NCI-H526 treated with DMSO at 0.1 percent for 48 hours (cell line): ENCODE results near the gene BACH2.

Source experiments
- DNase-seq: peaks from one replicate; lab custom pipeline; 2025; lab: John Stamatoyannopoulos, UW

Gene BACH2

DNA sequence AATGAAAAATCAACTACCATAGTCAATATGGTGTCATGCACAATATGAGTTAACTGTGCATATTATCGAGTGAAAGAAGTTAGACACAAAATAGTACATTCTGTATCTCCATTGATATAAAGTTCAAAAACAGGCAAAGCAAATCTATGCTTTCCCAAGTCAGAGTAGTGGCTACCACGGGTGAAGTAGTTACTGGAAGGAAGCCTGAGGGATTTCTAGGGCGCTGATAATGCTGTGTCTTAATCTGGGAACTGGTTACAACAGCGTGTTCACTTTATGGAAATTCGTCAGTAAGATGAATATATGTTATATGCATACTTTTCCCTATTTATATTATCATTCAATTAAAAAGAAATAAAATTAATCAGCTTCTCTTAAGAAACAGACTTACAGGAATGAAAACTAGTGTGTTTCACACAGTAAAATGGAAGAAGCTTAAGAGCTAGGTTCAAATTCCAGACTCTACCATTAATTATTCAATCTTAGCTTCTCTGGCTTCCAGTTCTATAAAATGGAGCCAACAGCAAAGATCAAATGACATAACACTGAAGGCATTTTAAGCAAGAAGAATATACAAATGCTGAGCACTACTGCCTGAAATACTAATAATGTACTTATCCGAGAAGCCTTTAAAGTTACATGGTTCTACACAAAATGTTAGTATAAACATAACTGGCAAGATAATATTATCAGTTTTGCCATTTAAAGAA, 19.2 kb downstream of the BACH2 start:
- no peak for DNase-seq

DNA sequence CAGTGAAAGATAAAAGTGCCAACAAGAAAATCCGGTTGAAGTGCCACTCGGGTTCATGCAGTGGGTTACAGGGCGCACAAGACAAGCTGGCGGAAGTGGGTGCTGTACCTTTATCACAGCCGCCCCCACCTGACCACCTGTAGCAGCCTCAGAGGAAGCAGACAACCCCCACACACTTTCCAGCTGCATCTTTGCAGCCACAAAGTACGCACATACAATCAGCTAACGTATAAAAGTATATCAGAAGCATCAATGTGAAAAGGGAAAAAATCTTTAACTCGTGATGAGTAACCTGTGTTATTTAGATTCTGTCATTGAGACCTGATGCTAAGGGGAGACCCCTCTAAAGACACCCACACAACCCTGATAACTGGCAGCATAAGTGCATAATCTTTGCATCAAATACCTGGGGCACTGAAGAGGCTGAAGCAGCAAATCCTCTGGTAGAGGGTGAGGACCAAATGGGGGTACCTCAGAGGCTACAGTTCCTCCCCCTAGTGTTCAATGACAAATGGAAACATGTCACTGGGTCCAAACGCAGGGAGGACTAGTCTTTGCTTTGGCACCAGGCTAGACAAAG, 22.1 kb downstream of the BACH2 start:
- DNase-seq: no peak

DNA sequence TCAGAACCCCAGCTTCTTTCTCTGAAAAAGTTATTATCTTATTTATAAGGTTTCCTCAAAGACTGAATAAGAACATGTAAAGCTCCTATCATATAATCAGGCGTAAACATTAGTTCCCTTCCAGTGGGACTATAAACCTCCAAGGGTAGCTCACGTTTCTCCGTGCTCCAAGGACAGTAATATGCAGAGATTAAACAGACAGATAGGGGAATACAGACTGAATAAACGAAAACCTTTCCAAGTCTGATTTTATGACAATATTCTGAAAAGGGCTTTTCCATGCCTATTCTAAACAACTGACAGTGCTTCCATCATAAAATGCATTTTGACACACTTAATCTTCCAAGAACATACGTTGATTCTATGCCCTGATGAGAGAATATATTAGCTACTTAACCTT, 22.8 kb downstream of the BACH2 start:
- no peak for DNase-seq

DNA sequence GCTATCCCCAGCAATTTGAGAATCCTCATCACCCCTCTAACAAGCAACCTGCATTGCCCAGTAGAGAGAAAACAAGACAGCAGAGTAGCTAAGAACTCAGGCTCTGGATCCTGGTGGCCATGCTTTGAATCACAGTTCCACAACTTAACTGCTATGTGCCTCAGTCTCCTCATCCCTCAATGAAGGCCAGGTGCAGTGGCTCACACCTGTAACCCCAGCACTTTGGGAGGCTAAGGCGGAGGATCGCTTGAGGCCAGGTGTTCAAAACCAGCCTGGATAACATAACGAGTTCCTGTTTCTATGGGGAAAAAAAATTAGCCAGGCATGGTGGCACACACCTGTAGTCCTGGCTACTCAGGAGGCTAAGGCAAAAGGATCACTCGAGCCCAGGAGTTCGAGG, 23.7 kb downstream of the BACH2 start:
- DNase-seq: no peak

DNA sequence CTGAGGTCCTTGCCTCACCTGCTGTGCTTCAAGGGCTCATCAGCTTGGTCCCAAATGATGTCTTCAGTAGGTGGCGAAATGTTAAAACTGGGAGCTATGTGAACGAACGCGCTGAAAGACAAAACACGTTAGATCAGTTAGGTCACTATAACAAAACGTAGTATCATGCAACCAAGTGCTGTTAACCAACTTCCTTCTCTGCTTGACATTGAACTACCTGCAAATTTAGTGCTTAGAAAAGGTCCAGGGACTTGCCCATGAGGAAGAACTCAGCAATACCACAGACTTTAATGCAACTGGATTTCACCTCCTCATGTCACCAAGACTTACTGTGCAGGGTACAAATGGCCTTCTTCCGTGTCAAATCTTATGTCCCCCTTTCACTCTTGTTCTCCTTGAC, 24.8 kb downstream of the BACH2 start:
- DNase-seq: no peak

DNA sequence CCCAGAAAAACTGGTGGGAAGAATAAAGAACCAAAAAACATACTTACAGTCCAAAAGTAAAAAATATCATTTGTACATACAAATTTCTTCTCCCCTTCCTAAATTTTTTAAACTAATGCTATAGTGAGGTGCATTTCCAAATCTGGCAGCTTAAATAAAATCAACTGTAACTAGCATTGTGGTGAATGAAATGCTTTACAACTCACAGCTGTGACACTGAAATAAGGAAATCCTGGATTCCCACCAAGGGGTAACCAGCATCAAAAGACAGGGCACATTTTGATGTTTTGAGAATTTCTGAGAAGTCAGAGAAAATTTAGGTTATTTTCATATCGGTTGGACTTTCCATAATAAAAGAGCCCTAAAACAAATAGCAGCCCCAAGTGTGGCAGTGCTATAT, 27.3 kb downstream of the BACH2 start:
- DNase-seq: no peak

DNA sequence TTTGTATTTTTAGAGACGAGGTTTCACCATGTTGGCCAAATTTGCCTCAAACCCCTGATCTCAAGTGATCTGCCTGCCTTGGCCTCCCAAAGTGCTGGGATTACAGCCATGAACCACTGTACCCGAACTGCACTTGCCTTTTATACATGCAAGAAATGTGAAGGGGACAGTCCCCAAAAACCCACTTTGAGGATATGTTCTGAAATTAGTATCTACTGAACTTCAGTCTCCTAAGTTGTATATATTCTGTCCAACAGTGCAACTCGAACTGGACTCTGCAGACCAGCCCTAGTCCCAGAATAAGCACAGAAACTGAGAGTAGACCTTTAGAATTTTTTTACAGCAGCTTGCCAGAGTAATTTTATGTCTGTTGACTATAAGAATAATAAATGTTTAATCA, 28.5 kb downstream of the BACH2 start:
- DNase-seq: no peak

DNA sequence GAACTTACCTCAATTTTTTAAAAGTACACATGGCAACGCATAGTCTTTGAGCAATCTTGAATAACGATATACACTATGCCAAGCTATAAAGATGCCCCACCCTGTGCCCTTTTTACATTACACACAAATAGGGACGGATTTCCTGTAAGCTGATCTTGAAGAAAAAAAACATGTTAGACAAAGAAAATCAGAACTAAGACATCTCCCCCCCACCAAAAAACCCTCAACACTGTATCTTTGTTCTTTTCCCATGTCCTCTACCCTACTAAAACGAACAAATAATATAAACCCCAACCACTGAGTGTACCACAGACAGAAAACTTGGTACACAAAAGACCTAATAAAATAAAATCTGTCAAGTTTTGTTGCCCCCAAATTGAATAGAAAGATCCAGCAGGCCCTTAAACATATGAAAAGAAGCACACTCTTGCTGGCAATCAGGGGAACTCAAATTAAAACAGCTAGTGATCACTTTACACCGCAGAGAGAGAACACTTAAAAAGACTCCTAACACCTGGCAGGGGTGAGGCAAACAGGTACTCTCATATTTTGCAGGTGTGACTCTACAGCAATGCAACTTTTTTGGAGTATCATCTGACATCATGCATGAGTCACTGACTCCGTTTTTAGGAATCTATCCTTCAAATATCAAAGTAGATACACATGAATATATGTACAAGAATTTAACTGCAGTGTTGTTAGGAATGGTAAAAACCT, 29.6 kb downstream of the BACH2 start:
- no peak for DNase-seq

DNA sequence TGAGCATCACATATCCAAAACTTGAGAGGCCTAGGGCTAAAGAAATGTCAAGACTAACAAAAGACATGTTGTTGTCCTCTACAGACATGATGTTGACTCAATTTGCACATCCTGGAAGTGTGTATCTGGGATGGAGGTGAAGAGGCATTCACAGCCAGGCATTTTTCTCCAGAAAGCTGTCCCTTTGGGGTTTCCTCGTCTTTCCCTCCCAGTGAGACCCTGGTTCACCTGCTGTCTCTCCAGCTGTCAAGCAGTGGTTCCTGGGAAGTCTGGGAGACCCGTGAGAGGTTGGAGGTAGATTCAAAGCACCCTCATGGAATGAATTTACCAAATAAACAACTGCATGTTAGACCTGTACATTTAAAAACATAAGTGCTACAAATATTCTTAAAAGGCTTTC, 32.1 kb downstream of the BACH2 start:
- DNase-seq: no peak

DNA sequence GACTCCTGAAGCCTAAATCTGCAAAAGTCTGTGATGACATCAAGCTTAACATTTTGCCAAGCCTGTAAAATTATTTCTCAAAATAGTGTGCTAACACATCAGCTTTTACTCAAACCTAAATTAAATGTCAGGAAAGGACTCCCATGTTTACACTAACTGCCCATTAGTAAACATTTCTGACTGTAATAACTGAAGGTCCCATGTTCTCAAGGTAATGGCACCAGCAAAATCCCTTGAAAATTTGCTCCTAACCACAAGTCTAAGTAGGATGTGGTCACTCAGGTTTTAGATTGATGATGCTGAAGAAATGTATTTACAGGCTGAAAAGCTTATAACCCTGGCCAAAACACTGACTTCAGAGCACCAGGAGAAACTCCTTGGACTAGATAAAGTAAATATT, 33.0 kb downstream of the BACH2 start:
- DNase-seq: no peak

DNA sequence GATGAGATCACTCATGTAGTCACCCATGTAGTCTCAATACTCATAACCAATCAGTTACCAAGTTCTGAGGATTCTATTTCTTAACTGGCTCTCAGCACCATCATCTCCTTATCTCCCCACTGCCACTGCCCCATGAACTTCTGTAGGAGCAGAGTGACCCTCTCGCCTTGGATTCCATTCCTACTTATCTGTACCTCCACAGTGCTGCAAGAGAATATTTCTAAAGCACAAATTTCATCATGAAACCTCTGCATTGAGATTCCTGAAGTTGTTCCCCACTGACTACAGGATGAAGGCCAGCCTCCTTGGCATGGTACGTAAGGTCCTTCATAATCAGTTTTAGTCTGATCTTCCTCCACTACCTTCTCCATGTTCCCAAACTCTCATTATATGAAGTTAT, 34.8 kb downstream of the BACH2 start:
- DNase-seq: no peak

DNA sequence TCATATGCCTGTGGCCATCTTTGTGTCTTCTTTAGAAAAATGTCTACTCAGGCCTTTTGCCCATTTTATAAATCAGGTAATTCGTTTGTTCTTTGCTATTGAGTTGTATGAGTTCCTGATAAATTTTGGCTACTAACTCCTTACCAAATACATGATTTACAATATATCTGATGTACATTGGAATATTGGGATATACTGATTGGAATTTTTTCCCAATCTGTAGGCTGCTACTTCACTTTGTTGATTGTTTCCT, 39.2 kb downstream of the BACH2 start:
- no peak for DNase-seq

DNA sequence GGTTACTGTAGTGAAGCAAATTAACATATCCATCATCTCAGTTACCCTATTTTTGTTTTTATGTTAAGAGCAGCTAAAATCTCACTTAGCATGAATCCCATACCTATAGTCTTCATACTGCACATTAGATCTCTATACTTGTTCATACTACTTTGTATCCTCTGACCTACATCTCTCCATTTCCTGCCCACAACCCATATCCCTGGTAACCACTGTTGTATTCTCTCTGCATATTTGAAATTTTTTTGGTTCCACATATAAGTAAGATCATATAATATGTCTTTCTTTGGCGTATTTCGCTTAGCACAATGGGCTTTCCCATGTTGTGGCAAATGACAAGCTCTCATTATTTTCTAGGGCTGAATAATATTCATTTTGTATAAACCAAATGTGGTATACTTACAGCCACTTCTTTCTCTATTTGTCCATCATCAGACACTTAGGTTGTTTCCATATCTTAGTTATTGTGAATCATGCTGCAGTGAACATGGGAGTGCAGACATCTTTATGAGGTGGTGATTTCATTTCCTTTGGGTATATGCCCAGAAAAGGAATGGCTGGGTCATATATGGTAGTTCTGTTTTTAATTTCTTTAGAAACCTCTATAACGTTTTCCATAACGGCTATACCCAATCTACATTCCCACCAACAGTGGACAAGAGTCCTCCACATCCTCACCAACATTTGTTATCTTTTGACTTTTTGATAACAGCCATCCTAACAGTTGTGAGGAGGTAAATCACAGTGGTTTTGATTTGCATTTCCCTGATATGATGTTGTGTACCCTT, 39.8 kb downstream of the BACH2 start:
- DNase-seq: no peak

DNA sequence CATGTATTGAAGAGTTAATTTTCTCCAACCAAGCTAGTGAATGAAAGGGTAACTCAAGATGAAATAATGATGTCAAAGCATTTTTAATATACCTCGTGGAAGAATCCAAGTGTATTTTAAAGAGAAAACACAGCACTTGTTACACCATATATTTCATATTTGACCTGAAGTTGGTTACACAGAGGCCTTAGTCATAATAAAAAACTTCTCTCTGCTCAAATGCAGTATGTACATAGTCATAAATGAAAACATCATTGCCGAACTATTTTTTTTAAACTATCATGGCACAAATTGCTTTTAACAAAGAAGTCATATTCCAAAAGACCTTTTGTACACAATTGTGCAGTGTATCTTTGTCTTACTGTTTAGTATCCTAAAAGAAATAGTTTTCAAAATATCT, 43.0 kb downstream of the BACH2 start:
- DNase-seq: no peak

DNA sequence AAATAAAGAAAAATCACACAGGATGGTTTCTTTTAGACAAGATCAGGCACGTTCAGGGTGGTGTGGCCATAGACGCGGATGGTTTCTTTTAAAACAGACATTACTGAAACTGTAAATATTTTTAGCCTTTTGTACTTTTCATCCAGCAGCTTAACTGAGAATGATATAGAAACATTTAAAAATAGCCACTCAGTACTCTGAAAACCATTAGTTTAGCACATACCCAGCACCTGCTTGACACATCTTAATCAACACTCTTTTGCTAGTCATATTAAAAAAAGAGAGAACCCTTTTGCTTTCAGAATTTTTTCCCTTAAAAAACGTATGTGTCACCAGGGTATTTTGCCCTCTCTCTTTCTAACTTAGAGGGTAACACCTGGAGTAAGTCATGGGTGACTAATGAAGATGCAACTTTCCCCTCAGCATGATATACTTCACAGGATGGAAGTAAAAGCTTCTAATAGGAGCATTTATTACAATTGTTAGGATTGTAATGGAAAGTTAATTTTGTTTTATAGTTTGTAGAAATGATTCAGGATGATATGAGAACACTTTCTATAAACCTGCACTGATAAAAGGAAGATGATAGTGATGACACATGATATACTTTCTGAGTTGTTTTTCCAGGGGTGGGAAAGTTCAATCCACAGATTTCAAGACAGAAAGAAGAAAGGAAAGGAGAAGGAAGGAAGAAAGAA, 45.2 kb downstream of the BACH2 start:
- DNase-seq: no peak

DNA sequence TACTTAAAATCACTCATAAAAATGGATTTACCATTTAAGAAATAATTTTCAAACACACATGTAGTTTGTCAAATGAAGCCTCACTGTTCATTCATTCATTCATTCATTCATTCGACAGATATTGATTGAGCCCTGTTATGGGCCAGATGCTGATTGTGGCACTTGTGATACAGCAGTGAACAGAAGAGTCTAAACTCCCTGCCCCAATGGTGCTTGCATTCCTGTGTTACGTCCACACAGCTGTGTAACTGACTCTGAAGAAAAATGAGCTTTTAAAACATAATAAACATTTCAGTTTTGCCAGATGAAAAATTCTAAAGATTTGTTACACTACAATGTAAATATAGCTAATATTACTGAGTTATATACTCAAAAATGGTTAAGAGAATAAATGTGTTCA, 46.2 kb downstream of the BACH2 start:
- no peak for DNase-seq

DNA sequence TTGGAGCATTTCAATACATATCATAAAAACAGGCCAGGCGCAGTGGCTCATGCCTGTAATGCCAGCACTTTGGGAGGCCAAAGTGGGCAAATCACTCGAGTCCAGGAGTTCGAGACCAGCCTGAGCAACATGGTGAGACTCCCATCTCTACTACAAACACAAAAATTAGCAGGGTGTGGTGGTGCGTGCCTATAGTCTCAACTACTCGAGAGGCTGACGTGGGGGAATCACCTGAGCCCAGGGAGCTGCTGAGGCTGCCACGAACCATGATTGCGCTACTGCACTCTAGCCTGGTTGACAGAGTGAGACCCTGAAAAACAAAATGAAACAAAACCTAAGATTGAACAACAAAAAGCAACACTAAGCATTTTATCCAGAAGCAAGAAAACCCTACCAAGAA, 47.2 kb downstream of the BACH2 start:
- no peak for DNase-seq

DNA sequence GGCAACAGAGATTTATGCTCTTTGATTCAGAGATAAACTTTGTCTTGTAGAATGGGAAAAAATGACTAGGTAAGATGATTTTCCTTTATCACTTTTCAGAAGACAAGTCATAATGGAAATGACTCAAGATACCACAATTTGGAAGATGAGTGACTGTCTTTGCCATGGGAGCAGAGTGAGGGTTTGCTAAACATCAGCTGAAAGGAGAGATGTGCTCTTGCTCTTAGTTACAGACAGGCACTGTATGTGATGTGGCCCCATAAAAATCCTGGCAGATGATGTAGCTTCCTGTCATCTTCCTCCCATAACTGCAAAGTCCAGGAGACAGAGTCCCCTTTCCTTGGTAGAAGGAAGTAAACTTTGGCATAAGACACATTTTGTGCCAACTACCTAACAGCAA, 47.6 kb downstream of the BACH2 start:
- DNase-seq: no peak

DNA sequence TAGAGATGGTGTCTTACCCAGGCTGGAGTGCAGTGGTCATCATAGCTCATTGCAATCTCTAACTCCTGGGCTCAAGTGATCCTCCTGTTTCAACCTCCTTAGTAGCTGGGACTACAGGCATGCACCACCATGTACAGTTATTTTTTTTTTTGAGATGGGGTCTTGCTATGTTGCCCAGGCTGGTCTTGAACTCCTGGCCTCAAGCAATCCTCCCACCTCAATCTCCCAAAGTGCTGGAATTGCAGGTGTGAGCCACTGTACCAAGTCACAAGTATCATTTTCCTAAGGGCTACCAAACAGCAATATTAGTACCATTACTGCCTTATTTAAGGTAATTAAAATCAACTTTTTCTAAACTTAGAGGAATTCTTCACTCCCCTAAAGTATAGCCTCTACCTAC, 49.4 kb downstream of the BACH2 start:
- no peak for DNase-seq

DNA sequence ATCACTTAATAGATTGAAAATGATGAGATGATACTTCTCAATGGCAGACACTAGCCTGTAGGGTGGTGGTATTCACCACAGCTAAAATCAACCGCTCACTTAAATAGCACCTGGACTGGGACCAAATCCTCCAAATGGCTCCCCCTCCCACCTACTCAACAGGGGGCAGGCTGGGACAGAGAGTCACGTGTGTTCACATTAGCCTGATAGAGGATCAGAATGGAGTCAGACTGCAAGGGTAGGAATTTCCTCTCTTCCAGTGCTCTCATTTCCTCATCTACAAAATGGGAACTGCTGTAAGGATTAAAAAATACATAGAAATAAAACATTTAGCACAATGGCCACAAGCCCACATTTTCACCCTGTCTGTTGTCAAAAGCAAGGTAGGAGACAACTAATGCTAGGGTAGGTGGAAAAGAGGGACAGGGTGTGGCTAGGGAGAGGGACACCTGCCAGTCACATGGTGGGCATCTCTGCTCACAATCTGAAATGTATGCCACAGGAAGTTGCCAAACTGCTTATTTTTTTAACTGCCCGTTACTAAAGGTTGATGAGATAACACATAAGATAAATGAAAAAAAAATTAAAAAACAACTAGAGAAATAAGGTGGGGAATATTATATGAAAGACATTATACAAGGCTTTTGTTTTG, 55.3 kb downstream of the BACH2 start:
- DNase-seq: no peak

DNA sequence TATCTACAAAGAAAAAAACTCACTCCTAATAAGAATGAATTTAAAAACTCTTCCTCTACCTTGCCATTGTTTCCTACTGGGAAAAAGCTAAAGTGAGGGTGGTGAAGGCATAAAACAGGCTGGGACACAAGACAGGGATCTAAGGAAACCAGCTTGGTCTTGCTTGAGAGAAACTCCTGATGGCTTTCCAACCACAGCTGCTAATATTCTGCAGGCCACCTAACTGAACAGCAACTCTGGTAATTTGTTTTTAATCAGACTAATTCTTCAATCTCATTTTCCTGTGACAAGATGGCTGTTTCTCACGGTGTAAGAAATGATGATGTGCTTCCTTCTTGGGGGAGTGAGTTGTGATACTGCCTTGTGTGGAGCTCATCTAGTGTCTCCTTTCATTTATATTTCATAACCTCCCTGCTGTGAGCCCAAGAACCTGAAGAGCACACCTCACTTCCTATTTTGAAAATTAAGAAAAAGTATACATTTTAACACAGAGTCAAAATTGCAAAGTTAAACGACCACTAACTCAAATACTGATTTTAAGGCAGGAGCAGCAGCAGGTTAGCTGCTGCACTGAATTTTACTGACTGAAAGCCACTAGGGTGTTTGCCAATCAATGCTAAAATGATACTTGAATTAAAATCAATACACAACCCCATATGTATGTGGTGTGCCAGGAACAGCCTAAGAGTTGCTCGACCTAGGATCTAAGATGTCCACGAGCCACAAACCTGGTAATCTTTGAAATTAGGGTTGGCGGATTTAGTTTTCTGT, 58.0 kb downstream of the BACH2 start:
- DNase-seq: no peak
